Activated CD4-positive, alpha-beta T cell treated with anti-CD3 and anti-CD28 coated beads, Interleukin-2, amount 50 U/mL, for 24 hours (primary cell): ENCODE results near the gene SLC26A8.
"Not testable (repeated sequence)": the region's sequence is repeated elsewhere in the genome, so short reads cannot be mapped to it uniquely, and the experiment has no call there.

Source experiments
- DNase-seq, 2 donors: peaks; one replicate each; pipeline ENCODE4 v3.0.0-alpha.2; 2020; ENCODE audit warnings: low read depth in 1 of 2, low spot score in 1 of 2

The SLC26A8 gene

DNA sequence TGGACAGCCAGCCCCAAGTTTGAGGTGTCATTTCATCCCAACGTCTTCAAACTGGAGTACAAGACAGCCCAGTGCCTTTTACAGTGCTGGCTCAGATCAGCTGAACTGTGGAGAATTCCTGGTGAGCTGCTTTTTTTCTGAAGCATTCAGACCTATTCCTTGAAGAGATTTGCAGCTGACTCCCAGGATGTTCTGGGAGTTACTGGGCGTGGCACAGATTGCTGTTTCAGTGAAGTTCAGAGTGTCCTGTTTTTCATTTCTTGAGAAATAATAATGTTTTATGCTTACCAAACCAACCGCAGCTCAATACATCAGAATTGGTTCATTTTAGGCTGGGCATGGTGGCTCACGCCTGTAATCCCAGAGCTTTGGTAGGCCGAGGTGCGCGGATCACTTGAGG lies 70.1 kb downstream of the SLC26A8 start:
- DNase-seq, result no peak

DNA sequence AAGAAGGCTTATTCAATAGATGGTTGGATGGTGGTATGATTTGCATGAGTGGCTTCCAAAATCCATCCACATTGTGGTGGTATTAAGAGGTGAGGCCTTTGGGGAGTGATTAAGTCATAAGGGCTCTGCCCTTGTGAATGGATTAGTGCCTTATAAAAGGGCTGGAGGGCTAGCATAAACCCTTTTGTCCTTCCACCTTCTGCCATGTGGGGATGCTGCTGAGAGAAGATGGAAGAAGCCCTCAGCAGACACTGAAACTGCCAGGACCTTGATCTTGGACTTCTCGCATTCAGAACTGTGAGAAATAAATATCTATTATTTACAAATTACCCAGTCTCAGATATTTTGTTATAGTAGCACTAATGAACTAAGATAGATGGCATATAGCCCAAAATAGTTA lies 75.7 kb downstream of the SLC26A8 start:
- no peak for DNase-seq

DNA sequence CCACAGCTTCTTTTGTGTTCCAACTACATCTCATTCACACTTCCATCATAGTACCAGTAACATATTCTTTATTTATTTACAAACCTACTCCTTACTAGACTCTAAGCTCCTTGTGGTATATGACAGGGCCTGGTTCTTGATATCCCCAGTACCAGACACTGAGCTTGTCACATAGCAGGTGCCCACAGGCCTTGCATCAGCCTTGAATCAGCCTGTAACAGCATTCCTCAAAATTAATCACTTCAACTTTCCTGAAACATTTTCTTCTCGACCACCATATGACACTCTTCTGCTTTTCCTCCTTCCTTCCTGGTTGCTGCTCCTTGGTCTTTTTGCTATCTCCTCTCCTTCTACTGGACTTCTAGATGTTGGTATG lies 78.8 kb downstream of the SLC26A8 start:
- DNase-seq, result no peak

DNA sequence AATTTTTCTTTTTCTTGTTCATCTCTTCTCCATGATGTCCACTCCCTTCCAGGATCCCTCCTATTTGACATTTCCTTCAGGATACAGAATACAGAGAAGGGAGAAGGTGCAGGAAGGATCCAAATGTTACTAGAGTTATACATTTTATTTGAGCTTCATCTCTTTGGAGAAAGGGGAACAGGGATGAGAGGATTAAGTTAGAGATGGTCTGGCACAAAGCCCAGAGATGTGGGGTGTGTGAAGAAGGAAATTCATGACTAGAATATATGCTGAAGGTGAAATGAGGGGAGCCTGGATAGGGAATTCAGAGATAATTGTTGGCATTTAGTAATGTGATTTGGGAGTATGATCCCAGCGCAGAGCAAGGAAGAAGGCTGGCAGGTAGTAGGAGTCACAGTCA lies 81.1 kb downstream of the SLC26A8 start:
- DNase-seq, result no peak

DNA sequence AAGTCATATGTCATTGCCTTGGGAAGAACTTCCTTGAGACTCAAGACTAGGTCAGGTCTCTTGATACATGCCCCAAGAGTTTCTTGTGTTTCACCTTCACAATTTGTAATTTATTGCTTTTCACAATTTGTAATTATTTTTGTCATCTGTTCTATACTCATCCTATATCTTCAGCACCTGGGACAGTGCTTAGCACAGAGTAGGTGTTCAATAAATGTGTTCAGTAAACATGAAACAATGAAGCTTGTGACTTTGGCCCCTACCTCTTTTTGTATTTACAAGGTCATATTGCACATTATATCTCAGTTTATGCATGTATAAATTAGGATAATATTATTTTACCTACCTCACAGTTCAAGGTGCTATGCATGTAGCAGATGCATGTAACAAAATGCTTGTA lies 82.1 kb downstream of the SLC26A8 start:
- no peak for DNase-seq

DNA sequence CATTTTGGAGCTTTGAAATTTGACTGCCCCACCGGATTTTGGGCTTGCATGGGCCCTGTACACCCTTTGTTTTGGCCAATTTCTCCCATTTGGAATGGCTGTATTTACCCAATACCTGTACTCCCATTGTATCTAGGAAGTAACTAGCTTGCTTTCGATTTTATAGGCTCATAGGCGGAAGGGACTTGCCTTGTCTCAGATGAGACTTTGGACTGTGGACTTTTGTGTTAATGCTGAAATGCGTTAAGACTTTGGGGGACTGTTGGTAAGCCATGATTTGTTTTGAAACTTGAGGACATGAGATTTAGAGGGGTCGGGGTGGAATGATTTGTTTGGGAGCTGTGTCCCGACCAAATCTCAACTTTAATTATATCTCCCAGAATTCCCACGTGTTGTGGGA lies 83.3 kb downstream of the SLC26A8 start:
- not testable (repeated sequence) for DNase-seq

DNA sequence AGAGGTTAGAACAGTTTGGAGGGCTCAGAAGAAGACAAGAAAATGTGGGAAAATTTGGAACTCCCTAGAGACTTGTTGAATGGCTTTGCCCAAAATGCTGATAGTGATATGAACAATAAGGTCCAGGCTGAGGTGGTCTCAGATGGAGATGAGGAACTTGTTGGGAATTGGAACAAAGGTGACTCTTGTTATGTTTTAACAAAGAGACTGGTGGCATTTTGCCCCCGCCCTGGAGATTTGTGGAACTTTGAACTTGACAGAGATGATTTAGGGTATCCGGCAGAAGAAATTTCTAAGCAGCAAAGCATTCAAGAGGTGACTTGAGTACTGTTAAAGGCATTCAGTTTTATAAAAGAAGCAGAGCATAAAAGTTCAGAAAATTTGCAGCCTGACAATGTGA lies 84.4 kb downstream of the SLC26A8 start:
- not testable (repeated sequence) for DNase-seq

DNA sequence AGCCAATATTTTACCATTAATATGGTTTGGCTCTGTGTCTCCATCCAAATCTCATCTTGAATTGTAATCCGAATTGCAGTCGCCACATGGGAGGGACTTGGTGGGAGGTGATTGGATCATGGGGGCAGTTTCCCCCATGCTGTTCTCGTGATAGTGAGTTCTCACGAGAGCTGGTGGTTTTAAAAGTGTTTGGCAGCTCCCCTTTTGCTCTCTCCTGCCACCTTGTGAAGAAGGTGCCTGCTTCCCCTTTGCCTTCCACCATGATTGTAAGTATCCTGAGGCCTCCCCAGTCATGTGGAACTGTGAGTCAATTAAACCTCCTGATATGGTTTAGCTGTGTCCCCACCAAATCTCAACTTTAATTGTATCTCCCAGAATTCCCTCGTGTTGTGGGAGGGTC lies 85.2 kb downstream of the SLC26A8 start:
- not testable (repeated sequence) for DNase-seq

DNA sequence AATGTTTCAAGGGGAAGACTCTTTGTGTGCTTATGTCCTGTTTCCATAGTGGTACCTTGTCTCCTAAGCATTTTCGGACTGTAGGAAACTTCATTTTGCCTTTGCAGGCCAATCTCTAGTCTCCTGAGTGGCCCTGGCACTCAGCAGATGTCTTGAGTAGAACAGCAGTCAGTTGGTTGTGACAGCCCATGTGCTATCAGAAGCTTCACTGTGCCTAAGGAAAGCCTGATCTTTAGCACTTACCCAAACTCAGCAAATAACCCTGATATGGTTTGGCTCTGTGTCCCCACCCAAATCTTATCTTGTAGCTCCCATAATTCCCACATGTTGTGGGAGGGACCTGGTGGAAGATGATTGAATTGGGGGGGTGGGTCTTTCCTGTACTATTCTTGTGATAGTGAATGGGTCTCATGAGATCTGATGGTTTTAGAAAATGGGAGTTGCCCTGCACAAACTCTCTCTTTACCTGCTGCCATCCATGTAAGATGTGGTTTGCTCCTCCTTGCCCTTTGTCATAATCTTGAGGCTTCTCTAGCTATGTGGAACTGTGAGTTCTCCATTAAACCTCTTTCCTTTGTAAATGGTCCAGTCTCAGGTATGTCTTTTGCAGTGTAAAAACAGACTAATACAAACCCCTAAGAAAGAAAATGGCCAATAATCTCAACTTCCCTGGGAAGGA lies 87.6 kb downstream of the SLC26A8 start:
- DNase-seq, result no peak

DNA sequence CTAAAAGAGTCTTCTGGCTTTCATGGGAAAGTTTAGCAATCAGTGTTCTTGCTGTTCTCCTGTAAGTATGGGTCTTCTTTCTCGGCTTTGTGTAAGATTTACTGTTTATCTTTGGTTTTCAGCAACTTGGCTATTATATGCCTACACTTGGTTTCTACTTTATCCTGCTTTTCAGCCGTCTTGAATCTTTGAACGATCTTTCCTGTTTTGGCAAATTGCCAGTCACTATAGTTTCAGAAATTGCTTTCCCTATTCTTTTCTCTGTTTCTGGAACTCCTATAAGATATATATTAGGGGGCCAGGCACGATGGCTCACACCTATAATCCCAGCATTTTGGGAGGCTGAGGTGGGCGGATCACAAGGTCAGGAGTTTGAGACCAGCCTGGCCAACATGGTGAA lies 89.0 kb downstream of the SLC26A8 start:
- no peak for DNase-seq

DNA sequence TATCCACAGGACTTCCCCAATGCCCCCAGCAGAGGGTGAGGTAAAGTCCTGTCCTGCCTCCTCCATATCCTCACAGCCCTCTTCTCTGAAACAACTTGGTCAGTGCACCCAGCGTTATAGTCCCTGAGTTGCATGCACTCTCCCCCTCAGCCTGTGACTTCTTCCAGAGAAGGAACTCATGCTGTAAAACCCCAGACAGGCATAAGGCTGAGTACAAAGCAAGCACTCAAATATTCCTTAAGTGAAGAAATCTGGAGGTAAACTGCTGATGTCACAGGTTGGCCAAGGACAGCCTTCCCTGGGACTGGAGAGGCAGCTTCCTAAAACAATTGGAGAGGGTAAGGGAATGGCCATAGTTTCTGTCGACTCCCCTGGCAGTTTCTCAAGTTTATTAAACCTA lies 90.6 kb downstream of the SLC26A8 start:
- DNase-seq, result no peak

DNA sequence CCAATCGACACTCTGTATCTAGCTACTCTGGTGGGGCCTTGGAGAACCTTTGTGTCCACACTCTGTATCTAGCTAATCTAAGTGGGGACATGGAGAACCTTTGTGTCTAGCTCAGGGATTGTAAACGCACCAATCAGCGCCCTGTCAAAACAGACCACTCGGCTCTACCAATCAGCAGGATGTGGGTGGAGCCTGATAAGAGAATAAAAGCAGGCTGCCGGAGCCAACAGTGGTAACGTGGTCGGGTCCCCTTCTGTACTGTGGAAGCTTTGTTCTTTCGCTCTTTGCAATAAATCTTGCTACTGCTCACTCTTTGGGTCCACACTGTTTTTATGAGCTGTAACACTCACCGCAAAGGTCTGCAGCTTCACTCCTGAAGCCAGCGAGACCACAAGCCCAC lies 92.6 kb downstream of the SLC26A8 start:
- DNase-seq, result not testable (repeated sequence)

DNA sequence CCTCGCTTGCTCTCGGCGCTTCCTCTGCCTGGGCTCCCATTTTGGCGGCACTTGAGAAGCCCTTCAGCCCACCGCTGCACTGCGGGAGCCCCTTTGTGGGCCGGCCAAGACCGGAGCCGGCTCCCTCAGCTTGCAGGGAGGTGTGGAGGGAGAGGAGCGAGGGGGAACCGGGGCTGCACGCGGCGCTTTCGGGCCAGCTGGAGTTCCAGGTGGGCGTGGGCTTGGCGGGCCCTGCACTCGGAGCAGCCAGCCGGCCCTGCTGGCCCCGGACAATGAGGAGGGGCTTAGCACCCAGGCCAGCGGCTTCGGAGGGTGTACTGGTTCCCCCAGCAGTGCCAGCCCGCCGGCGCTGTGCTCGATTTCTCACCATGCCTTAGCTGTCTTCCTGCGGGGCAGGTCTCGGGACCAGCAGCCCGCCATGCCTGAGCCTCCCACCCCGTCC lies 93.3 kb downstream of the SLC26A8 start:
- no peak for DNase-seq

DNA sequence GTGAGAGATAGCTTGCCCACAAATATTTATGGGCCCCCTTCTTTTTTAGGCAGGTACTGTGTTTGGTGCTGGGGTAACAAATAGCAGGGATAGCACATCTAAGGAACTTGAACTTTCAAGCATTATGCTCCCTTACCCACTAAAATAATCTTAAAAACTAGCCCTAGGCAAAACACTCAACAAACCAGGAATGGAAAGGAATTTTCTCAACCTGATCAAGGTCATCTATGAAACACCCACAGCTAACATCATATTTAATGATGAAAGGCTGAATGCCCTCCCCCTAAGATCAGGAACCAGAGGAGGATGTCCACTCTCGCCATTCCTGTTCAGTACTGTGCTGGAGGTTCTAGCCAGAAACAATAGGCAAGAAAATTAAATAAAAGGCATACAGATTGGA lies 94.8 kb downstream of the SLC26A8 start:
- no peak for DNase-seq

DNA sequence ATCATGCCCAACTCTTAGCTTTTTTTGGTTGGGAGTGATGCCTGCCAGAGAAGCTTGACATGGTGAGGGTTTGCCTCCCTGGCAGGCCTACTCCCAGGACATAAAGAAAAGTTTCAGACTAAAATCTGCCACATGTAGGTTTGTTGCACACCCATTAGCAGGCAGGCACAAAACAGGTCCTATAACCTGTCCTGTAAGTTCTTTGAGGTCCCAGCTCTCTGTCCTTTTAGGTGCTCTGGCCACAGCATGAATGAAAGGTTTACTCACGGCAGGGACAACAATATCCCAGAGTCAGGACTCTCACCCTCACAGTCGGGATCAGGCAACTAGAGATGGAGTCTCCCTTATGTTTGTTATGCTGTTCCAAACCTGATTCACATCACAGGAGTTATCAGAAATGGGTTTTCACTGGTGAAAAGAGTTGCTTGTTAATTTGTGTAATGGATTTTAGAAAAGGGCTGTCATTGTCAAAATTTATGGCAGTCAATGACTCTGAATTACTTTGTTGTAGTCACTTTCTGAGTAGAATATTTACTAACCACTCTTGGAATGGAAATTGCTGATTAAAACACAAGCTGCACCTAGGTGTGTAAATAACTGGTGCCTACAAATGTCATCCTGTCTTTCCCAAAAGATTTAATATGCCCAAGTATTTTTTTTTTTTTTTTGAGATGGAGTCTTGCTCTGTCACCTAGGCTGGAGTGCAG lies 97.8 kb downstream of the SLC26A8 start:
- no peak for DNase-seq

DNA sequence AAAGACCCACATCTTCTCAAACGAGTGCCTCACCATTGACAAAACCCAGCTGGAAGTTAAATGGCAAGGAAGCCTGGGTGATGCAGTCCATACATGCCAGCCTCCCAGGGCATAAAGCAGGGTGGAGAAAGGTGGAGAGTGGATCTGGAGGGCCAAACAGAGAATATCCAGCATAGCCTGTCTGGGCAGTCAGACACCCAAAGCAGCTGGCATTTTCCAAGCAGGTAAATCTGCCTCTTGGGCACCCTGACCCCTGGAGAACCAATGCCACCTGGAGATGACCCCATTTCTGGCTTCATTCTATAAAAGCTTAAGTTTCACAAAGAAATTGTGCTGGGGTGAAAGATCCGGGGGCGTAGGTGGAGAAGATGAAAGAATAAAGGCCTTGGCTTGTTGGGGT lies 98.5 kb downstream of the SLC26A8 start:
- DNase-seq, result no peak

DNA sequence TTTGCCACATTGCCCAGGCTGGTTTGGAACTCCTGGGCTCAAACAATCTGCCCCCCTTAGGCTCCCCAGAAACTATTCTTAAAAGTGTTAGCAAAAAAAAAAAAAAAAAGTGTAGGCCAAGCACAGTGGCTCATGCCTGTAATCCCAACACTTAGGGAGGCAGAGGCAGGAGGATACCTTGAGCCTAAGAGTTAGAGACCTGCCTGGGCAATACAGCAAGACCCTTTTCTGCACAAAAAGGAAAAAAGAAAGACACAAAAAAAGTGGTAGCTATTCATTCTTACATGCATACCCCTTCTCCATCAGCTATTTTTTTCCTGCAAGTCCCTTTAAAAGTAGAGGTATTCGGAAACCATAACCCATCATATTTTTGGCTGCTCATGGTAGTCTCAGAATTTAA lies 100.3 kb downstream of the SLC26A8 start:
- no peak for DNase-seq

DNA sequence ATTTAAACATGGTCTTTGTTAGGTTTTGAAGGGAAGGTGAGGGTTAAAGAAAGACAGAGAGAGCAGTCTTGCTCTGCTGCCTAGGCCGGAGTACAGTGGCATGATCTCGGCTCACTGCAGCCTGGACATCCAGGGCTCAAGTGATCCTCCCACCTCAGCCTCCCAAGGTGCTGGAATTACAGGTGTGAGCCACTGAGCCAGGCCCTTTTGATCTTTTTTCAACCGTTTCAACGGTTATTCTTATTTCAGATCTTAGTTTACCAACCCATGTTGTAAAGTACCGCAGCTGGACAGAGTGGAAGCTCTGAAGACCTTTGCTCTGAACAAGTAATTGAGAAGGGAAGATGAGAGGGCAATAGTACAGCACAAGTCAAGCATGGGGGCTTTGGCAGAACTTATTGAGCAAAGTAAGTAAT lies 102.3 kb downstream of the SLC26A8 start:
- DNase-seq, result no peak

DNA sequence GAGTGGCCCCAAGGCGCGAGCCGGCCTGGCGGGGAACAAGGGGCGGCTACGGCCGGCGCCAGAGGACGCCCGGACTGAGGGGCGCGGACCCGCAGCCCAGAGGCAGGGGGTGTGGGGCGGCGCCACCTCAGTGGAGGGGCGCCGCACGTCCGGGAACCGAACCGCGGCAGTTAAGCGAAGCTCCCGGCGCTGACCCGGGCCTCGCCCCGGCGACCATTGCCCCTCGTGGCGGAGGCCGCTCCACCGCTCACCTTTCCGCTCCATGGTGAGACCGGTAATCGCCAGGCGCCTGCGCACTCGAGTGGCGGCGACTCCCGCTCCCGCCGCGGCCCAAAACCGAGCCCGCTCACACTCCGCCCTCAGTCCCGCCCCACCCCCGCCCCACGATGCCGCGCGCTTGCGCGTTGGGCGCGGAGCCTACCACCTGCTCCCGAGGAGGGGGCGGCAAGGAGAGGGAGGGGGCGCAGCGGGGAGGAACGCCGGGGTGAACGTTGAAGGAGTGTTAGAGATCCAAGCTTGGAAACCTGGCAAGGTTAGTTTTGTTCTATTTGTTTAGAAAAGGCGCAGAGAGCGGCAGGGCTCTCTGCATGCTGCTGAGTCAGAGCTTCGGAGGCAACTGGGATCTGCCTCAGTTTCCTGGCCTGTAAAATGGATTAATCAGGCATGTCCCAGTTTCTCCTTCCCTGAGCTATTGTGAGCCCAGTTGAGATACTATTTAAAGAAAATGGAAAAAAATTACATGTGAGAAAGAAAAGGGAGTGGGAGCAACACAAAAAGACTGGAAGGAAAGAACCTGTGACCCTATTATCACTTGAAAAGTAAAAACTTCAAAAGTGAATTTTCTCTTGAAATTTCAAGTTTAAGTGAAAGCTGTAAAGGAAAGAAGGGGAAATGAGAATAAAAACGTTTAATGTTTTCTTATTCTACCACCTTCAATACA lies 103.4 kb downstream of the SLC26A8 start, which contains the start of gene SRPK1:
SRPK1 (minus strand) TSS at position 306 of the 940 bp plus-strand sequence; CDS start at position 264, 42 bp downstream.
- DNase-seq, result peak; percentile 80 to 83

DNA sequence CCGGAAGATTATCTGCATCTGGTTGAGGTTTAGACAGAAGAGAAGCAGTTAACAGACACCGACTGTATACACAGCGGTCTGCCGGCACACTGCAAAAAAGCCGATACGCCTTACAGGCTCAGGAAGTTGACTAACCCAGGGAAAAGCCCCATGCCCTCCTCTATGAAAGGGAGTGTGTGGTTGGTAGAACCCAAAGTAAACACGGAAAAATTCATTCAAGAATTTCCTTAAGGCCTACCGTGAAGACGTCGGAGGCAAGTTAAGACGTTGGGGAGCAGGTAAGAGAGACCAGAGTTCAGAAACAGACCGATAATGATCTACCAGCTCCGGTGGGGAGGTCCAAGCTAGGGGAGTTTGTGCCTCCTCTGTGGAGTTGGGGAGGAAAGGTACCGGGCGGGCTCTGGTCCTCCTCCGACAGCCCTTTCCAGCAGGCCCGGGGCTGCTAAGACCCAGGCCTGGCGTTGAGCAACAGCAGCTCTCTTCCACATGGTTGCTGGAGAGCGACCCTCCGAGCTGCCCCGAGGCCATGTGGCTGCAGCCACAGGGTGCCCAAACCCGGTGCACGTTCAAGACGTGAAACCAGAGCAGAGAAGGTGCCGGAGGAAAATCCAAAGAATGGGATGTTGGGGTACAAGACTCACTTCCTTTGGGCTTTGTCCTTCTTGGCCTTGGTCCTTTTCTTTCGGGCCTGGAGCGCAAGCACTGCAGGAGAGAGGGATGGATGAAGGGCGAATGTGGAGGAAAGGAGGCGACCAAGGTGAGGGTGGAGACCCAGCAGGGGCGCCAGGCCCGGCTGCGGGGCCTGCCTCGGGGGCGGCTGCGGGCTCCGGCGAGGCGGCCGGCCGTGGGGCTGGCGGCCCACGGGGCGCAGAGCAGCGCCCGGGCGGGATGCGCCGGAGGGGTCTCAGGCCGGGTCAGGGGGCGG lies 104.4 kb downstream of the SLC26A8 start:
- DNase-seq, result peak; percentile 20 to 61
